GM21528 (cell line): ENCODE measurements around the gene TNNI3.
A peak's percentile ranks its signal among the peaks of the same experiment; 100 is the strongest.
"Not testable (repeated sequence)": the region's sequence is repeated elsewhere in the genome, so short reads cannot be mapped to it uniquely, and the experiment has no call there.

Source experiments
- ATAC-seq: cut with Tn5 transposase; IDR thresholded peaks from one replicate; pipeline ENCODE4 v1.9.1; 2021; ENCODE audit warnings: mild to moderate bottlenecking, moderate library complexity; ENCODE audit not compliant: unreplicated experiment, low FRiP score

The TNNI3 gene

GRCh38 chr19:55173714-55174409 lies 16.3 kb upstream of the TNNI3 start:
- no peak for ATAC-seq

GRCh38 chr19:55173186-55173713 lies 15.7 kb upstream of the TNNI3 start:
- no peak for ATAC-seq

DNA sequence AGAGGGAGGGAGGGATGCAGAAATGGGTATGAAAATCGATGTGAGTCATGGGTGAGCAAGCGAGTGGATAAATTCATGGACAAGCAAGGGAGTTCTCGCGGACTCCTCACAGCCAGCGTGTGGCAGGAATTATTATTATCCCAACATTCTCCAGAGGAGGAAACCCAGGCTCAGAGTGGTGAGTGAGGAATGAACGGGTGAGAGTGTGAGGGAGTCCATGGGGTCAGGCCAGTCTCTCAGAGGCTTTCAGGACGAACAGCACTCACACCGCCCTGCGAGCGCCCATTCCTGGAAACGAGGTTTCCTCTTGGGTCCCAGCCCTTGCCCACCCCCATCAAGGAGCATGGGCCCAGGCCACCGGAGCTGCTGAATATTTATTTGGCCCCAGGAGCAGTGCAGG lies 15.2 kb upstream of the TNNI3 start:
- ATAC-seq, result no peak

- not testable (repeated sequence) for ATAC-seq
These were observed 14.8 kb upstream of the TNNI3 start for GRCh38 chr19:55172318-55172717.

DNA sequence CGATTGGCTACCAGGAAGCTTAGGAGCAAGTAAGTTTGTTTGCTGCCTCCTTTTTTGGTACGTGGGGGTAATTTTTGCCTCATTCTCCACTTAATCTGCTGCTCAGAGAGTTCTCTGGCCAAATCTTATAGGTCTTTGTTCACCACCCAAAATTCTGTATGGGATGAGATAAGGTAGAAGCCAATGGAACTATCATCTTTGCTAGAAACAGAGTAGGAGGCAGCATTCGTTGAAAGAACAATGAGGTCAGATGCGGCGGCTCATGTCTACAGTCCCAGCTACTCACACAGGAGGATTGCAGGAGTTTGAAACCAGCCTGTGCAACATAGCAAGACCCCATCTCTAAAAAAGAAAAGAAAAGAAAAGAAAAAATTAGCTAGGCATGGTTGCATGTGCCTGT lies 13.9 kb upstream of the TNNI3 start:
- ATAC-seq, result no peak

DNA sequence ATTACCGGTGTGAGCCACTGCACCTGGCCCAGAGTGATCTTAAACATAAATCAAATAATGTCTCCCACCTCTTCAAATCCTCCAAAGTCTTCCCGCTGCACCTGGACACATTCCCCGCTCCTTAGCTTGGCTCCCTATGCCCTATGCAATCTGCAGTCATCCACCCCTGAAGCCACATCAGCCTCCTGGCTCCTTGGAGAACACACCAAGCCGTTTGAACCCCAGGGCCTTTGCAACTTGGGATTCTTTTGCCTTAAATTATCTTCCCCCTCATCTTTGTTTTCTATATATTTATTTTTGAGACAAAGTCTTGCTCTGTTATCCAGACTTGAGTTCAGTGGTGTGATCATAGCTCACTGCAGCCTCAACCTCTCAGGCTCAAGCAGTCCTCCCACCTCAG lies 11.6 kb upstream of the TNNI3 start:
- ATAC-seq, result no peak

DNA sequence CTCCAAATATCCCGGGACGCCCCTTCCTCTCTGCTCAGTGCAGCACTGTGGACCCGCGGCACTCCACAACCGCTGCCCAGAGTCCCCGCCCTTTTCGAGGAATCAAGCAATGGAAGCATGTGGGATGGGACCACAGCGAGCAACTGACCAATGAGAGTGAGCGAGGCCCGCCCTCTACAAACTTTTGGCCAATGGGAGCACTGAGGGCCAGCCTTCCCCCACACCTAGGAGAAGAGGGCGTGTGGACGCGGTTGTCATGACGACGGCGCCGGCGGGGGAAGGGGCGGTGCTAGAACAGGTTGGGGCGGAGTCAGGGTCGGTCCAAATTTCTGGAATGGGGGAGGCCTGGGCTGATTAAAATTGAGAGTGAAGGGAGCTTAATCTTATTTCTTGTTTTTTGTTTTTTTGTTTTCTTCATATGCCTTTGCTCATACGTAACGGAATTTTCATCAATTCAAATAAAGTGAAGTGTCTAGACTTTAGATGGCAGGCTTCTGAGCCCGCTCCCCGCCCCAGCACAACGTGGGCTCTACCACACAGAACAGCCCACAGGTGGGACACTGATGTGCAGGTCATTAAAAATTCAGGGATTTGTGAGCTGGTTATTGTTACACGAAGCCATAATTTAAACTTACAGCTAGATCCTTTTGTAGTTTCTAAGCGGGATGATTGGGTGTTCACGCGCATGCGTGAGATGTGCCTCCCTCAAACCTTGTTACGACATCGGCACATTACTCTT lies 9.2 kb upstream of the TNNI3 start, which contains the start of gene DNAAF3:
TSS of gene DNAAF3 (minus strand) at position 84 of the 739 bp plus-strand sequence. CDS start 200 bp downstream, outside the sequence.
- peak; percentile 79 for ATAC-seq

GRCh38 chr19:55165952-55166529 lies 8.5 kb upstream of the TNNI3 start:
- ATAC-seq, result no peak

DNA sequence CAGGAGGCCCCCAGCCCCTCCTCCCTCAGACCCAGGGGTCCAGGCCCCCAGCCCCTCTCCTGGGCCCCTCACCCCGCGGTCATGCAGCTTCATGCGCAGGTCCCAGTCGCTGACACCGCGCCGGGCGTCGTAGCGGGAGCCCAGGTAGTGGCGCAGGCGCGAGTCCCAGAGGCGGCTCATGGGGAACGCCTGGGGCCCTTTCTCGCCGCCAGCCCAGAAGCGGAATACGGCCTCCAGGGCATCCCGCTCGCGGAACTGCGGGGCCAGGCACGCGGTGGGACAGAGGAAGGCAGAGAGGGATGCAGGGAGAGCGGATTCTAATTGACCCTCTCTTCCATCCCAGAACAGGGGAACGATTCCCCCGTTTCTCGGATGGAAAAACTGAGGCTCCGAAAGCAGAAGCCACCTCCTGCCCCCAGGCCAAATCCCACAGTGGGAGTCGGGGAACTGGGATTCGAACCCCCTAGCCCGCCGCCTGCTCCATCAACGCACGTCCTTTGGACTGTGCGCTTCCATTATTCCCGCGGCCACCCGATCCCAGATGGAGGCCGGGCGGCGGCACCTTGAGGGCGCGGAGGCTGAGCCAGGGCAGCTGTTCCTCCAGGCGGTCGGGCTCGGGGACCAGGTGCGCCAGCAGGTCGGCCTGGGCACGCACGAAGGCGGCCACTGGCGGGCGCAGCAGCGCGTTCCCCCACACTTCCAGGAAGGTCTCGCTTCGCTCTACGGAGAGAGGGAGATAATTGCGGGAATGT lies 4.2 kb upstream of the TNNI3 start:
- ATAC-seq, result no peak

DNA sequence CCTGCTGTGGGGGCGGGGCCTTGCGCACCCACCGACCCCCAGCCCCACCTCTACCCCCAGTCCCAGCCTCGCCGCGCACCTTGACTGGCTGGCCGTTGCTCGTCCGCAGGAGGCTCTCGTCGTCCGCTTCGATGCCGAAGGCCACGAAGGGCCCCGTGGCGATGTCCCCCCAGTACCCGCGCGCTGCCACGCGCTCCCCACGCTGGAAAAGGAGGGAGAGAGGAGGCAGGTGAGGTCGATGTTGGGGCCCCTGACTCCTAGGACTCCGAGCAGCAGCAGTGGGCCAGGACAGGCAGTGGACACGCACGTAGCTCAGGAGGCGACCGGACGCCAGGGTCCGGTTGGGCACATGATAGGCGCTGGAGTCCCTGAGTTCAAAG lies 3.4 kb upstream of the TNNI3 start:
- no peak for ATAC-seq

DNA sequence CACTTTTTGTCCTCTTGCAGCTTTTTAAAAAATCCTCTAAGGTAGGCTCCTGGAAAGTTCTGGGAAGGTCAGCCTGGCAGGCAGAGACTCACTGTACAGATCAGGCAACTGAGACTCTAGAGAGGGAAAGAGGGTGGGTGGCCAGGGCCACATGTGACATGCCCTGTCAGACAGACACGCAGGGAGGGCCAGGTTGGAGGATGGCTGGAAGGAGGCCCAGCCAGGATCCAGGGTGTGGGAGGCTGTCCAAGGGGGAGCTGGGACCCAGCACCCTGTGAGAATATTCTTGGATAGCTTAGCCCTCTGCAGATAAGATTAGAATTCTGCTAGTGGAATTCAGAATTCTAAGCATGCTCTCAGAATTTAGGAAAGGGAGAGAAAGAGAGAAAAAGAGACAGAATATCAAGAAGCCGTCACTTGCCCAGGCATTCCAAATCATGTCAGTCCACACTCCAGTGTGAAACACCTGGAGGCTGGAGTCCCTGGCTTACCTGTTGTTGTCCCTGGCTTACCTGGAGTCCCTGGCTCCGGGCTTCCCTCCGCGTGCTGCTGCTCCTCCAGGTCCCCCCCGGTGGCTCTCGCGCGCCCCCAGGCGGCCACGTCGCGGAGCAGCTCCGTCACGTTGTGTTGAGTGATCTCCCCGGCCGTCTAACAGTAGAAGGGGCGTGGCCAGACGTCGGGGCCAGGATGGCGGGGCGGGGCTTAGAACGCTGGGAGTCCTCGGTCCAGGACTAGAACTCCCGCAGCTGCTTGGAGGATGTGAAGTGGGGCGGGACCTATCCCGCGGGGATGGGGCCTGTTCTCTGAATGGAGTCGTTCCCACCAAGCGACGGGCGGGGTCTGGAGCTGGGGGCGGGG lies 2.8 kb upstream of the TNNI3 start:
- ATAC-seq, result no peak

DNA sequence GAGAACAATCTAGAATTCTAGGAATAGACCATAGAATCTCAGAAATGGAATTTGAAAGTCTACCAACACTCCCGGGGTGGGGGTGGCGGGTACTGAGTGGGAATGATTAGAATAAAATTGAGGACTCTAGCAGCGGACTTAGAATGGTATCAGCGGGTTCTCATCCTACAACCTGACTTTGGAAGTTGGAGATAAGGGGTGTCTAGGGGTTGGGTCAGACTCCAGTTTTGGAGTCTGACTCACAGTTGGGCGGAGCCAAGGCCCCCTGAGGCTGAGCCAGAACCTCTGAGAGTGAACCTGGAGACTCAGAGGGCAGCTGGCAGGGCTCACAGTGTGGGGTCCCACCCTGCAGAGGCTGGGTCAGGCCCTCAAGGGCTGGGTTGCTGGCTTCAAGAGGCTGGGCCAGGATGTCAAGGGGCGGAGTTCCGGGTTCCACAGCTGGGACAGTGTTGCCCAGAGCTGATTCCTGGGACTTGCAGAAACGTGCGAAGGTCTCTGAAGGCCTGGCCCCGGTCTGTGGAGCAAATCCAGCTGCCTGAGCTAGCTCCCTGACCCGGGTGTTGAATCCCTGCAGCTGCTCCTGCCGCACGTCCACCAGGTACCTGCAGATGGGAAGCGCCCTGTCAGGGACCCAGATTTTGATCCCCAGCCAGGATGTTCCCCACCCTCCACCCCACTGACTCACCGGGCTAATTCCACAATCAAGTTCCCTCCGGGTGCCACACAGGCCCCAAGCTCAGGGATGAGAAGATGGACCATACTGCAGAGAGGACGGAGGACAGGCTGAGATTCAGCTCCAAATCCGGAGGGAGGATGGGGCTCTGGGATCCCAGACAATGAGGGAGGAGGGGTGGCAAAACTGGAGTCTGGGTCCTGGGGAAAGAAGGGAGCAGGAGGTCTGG lies 1.6 kb upstream of the TNNI3 start:
- ATAC-seq, result no peak

DNA sequence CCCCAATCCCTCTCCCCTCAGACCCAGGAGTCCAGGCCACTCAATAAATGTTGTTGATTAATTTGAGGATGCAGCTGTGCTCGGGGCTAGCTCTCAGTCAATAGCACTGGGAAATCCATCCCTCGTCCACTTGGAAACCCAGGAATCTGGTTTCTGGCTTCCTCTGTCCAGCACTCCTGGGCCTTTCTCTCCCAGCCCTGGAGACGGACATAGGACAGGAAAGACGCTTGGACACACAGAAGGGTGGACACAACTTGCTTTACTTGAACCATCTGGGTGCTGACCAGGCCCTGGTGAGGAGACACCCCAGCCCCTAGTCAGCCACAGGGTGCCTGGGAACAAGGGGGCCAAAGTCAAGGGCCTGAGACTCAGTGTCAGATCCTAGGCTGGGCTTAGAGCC lies 891 bp upstream of the TNNI3 start:
- no peak for ATAC-seq

GRCh38 chr19:55156202-55157063 lies 1.1 kb downstream of the TNNI3 start:
- no peak for ATAC-seq

GRCh38 chr19:55155784-55156183 lies 1.7 kb downstream of the TNNI3 start:
- not testable (repeated sequence) for ATAC-seq

DNA sequence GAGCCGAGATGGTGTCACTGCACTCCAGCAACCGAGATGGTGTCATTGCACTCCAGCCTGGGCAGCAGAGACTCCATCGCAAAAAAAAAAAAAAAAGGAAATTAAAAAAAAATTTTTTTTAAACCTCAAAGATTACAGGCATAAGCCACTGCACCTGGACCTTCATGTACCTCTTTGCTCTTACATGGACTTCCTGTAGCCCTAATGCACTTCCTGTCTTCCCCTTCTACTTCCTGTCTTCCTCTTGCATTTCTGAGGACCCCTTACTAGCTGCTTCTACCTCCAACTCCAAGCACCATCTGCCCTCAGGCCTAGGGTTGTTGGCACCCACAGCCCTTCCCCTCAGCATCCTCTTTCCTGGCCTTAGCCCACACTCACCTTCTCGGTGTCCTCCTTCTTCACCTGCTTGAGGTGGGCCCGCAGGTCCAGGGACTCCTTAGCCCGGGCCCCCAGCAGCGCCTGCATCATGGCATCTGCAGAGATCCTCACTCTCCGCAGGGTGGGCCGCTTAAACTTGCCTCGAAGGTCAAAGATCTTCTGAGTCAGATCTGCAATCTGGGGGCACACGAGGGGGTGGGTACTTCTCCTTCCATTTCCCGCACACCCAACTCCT lies 3.8 kb downstream of the TNNI3 start:
- no peak for ATAC-seq

- no peak for ATAC-seq
These were observed 5.5 kb downstream of the TNNI3 start for GRCh38 chr19:55152017-55152416.
